DMS114 treated with DMSO at 0.1 percent for 48 hours (cell line): ENCODE results near the gene PCDH9.
"Not testable (repeated sequence)": the region's sequence is repeated elsewhere in the genome, so short reads cannot be mapped to it uniquely, and the experiment has no call there.

Source experiments
- DNase-seq: peaks from one replicate; lab custom pipeline; 2025; ENCODE audit not compliant: unreplicated experiment; lab: John Stamatoyannopoulos, UW

The PCDH9 gene

GRCh38 chr13:67134417-67135129, 95.6 kb downstream of the PCDH9 start:
- DNase-seq, result peak; percentile 12

DNA sequence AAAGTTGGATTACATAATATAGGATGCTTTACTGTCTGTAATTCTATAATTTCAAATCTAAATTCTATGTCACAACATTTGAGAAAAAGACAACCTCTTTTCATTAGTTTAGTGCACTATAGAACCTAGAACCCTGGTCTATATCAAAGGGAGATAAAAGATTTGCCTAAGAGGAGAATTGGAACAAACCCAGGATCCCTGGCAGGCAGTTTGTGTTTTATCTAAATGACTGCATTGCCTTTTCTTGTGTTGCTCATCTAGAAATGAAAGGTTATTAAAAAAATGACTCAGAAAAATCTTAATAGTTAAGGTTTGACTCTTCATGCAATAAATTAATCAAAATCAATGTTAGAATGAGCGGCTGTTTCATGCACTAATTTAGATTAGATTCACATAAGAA, 96.7 kb downstream of the PCDH9 start:
- DNase-seq, result no peak

DNA sequence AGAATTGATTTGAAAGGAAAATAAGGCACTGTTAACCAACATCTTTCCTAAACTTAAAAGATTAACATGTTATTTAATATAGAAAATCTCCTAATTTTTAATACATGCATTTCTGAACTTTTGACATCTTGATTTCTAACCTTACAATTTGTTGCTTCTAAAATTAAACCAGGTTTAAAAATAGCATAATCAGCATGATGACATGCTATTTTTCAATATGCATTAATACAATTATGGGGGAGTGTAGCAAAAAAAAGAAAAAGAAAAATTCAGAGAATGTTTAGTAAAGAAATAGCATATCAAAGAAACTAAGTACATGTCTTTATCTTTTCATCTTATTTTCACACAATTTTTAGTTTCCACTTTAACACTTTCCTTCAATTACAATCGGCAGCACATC, 98.7 kb downstream of the PCDH9 start:
- DNase-seq, result no peak

- no peak for DNase-seq
These were observed 99.7 kb downstream of the PCDH9 start for GRCh38 chr13:67130444-67130843.

GRCh38 chr13:67128136-67128535, 102.0 kb downstream of the PCDH9 start:
- no peak for DNase-seq

DNA sequence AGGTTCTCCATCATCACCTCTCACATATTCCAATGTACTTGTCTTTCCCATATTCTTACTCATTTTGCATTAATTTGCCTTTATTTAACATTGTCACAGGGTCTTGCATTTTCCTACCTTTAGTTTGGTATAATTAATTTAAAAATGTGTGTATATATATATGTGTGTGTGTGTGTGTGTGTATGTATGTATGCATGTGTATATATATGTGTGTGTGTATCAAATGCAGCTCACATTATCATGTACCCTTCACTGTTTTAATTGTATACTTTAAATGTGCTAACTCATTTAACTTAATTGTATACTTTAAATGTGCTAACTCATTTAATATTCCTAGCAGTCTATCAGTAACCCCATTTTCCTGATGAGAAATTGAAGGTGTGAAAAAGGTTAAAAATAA, 104.5 kb downstream of the PCDH9 start:
- DNase-seq, result no peak

DNA sequence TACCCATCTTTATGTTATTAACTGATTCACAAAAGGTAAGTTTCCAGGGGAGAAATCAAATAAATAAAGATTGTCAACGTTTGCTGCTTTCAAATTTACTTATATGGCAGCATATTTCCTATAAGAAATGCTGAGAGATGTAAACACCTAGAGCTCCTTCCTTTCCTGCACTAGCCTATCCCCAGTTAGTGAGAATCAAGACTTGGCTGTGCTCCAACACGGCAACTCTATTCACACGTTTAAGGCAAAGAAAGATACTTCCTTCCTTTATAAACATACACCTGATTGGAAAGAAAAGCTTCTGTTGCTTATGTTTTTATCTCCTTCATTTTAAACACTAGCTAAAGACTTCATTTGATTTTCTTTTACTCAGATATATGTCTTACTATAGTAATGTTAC, 107.0 kb downstream of the PCDH9 start:
- DNase-seq, result no peak

DNA sequence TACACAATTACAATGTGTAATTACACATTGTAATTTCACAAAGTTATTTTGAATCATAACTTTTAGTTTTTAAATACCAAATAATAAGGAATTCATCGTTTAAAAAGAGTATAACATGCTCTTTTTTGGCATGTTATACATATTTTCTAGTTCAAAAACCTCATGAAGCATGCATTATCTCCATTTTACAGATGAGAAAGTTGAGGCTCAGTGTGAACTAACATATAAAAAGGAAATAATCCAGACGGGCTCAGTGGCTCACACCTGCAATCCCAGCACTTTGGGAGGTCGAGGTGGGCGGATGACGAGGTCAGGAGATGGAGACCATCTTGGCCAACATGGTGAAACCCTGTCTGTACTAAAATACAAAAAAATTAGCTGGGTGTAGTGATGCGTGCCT, 107.9 kb downstream of the PCDH9 start:
- DNase-seq, result no peak

DNA sequence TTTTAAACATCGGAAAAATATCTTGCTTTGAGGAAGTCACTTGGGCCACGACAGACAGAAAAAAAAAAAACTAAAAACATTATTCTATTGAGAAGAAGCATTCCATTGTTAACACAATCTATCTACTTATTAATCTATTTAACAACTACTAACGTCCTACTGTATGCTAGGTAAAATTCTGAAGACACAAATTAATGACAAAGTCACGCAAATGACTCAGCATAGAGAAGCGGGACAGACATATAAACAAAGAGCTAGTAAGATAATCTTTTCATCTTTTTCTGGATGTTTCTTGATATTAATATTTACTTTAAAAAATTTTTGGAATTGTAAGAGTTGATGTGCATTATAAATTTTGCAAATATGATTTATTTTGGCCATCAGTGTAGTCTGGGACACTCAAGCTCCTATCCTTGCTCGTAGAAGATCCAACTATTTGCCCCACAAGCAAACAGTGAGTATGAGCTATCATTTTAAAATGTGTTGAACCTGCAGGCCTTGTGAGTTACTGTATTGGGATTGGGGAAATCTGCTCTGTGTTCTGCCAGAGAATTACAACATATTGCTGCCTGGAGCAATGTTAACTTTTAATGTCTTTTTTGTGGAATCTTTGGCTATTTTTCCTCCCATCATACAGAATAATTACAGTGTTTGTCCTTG, 109.1 kb downstream of the PCDH9 start:
- no peak for DNase-seq

DNA sequence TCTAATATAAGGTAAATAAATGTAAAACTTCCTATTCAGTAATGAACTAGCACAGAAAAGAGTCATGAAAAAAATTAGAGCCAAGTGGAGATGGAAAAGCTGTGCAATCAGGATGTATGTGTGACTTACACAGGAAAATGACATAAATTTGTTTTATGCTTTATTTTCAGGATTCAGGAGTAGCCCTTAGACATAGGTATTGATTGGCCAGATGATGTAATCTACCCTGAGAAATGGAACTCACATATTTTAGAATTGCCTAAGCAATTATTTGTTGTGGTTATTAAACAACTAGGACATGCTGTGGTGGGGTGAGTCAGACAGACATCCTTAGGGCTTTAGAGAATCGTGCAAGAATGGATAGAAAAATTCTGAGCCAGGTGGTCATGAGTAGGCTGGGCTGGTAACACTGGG, 110.6 kb downstream of the PCDH9 start:
- DNase-seq, result no peak

DNA sequence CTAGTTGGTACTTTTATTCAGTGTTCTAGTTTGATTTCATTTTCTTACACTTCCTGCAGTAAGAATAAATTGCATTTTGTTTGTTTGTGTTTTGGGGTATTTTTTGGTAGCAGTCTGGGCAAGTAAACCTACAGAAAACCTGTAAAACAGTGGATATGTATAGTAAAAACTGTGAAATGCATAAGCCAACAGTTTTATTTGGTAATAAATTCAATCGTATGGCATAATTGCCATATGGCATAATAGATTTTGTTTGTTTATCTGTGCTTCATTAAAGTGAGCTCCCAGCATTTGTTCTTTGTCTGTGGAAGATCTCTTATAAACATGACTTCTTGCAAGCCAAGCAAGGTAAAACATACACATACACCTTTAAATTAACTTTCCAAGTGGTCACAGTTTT, 111.9 kb downstream of the PCDH9 start:
- no peak for DNase-seq

- DNase-seq, result no peak
These were observed 113.1 kb downstream of the PCDH9 start for GRCh38 chr13:67117010-67117550.

DNA sequence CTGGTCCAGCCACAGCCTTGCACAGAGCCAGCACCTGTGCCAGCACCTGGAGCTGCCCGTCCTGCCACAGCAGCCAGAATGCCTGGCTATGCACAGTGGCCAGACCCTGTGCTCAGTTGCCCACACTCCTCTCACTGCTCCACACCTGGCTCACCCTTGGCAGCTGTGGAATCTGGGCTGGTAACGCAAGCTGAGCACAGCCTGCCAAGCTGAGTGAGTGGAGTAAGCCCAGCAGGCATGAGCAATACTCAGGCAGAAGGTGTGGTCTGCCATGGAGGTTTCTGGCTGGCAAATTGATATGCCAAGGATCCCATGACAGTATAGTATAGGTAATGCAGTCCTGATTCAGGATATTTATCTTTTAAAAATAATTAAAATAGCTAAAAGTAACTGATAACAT, 122.2 kb downstream of the PCDH9 start:
- DNase-seq, result no peak

GRCh38 chr13:67106502-67107057, 123.6 kb downstream of the PCDH9 start:
- no peak for DNase-seq

DNA sequence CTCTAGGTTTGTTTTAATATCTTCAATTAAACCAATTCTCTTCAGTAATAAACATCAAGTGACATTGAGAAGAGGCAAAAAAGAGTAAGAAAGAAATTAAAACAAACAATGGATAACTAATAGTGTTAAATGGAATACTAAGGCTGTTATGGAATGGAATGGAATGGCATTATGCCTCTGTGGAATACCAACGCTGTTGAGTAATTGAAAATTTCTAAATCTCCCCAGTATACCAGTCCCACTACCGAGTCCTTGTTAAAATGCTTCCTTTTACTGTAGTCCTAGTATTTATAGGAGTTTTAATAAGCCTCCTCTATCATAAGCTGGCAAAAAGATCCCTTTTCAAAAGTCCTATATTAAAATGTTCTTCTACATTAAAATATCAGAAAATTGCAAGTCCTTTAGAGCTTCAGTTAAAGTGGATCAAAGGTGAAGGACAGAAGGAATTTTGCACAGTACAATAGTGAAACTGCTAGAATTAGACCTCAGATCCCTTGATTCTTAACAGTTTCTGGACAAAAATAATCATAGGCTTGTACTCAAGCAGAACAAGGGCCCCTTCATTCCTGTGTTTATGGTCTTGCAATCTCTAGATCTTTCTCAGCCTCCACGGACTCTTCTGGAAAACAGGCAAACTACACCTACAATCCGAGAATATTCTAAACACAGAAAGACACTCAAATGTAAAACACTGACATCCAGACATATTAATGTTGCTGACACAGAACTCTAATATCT, 128.2 kb downstream of the PCDH9 start:
- DNase-seq, result peak; percentile 8

GRCh38 chr13:67100730-67101129, 129.4 kb downstream of the PCDH9 start:
- DNase-seq, result no peak

DNA sequence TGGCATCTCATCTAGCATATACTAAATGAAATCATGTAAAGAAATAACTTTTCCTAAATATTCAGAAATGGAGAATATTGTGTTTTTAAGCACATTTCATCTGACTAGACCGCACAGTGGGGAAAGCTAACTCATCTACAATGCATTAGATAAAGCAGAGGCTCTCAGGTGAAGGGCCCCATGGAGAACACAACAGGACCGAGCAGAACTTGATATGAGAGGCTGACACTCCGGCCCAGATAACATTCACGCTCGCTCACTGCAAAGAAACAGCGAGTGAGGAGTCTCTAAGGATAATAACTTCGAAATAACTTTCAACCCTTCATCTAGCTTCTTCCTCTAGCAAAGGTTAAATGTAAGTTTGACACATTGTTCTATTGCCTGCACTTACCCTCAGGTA, 130.6 kb downstream of the PCDH9 start:
- no peak for DNase-seq

- DNase-seq, result no peak
These were observed 132.2 kb downstream of the PCDH9 start for GRCh38 chr13:67097892-67098452.

GRCh38 chr13:67096893-67097292, 133.2 kb downstream of the PCDH9 start:
- not testable (repeated sequence) for DNase-seq

DNA sequence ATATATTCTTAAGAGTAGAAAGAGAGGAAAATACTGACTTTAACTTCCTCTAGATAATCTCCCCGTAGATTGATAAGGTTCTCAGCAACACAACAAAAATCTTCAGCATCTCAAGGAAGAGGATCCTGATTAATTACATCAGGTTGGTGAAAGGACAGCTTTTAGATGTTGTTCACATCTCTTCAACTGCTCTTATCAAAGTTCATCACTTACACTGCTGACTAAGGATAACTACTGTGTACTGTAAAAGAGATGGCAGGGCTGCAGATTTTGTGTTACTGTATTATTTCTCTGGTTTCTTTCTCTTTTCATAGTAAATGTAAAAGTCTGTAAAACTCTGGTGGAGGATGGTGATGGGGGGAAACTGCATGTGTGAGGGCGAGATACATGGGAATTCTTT, 133.7 kb downstream of the PCDH9 start:
- DNase-seq, result no peak

DNA sequence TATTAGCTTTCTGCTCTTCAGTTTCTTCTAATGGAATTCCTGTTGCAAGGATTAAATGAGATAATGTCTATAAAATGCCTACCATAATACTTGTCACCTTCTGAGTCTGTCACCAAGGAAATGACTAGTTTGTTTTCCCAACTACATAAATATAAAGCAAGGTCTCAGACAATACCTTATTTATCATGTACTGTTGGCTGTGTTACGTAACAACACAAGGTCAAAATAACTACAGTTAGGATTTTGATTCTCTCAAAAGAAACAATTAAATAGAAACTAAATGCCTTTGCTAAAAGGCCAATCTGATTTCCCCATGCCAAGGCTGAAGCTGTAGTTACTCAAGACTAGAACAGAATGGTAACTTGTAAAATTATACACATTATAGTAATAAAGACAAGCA, 134.5 kb downstream of the PCDH9 start:
- DNase-seq, result no peak
